Measurements from ENCODE around the gene BRPF3. TPM values are rescaled to one million over a fixed set of nuclear protein-coding genes. Genes with fewer than 3 reads are reported as not detected.

Gene BRPF3
- total RNA-seq, 1 experiment from 2014 or later: 49.6 TPM

- POLR2A ChIA-PET: no interaction called here
- in situ Hi-C loops (cut with HindIII; ENCODE audit: low pct_unique_long_range_greater_than_20kb, low sequenced_read_pairs): no loop called here
- intact Hi-C loops (cut with micrococcal nuclease; ENCODE audit: unreplicated experiment): no loop called here
These were observed 25.8 kb upstream of the BRPF3 start for GRCh38 chr6:36170704-36171103.

GRCh38 chr6:36171573-36171972 is 25.0 kb upstream of the BRPF3 start:
- TF ChIP-seq SIN3A (IDR thresholded peaks at IDR 0.05; ENCODE audit: borderline replicate concordance, insufficient read depth, low read depth, low read length) (no peak), CTCF (IDR thresholded peaks at IDR 0.05) (no peak), TCF7L2 (IDR thresholded peaks at IDR 0.05; ENCODE audit: low read depth, low read length) (no peak), REST (IDR thresholded peaks at IDR 0.05; ENCODE audit: insufficient read depth in 1 of 2, low read depth in 2 of 2, low read length in 1 of 2) (no peak), POLR2AphosphoS5 (IDR thresholded peaks at IDR 0.05; ENCODE audit: low read depth, low read length) (no peak)
- ChIA-PET CTCF (no interaction called here), POLR2A (no interaction called here)
- in situ Hi-C loops (cut with HindIII; ENCODE audit: low pct_unique_long_range_greater_than_20kb, low sequenced_read_pairs) (no loop called here), intact Hi-C loops (cut with micrococcal nuclease; ENCODE audit: unreplicated experiment) (no loop called here)
- Histone ChIP-seq H3K27me3 (ENCODE audit: control insufficient read depth, insufficient read depth, low read length) (no peaks in the 10 kb centered on the region), H3K27ac (ENCODE audit: low read length) (no peak overlapping the region), H3K4me1 (ENCODE audit: control insufficient read depth, insufficient read depth, low read length) (no peaks in the 10 kb centered on the region), H3K36me3 (ENCODE audit: control insufficient read depth, insufficient read depth, low read length) (no peaks in the 10 kb centered on the region), H3K9me3 (ENCODE audit: control insufficient read depth, insufficient read depth, low read depth, low read length) (no peaks in the 10 kb centered on the region), H3K4me3 (ENCODE audit: low read depth in 2 of 2, low read length in 2 of 2) (no peak overlapping the region)
- DNase-seq (ENCODE audit: low read depth, low spot score): no peak
- no TSS peak for BruUV-seq (replicated peaks)
- no peak for ATAC-seq

More at GRCh38 chr6:36170704-36171103, 25.8 kb upstream of the BRPF3 start:
- no peaks in the 10 kb centered on the region for H3K27me3 ChIP-seq (ENCODE audit: control insufficient read depth, insufficient read depth, low read length)
- ATAC-seq (no peak), DNase-seq (ENCODE audit: low read depth, low spot score) (no peak)
- no peaks in the 10 kb centered on the region for H3K4me1 ChIP-seq (ENCODE audit: control insufficient read depth, insufficient read depth, low read length)
- TF ChIP-seq SIN3A (IDR thresholded peaks at IDR 0.05; ENCODE audit: borderline replicate concordance, insufficient read depth, low read depth, low read length) (no peak), TCF7L2 (IDR thresholded peaks at IDR 0.05; ENCODE audit: low read depth, low read length) (no peak), CTCF (IDR thresholded peaks at IDR 0.05) (no peak)
- no peak overlapping the region for H3K27ac ChIP-seq (ENCODE audit: low read length)
- H3K36me3 ChIP-seq (ENCODE audit: control insufficient read depth, insufficient read depth, low read length): no peaks in the 10 kb centered on the region
- CTCF ChIA-PET: no interaction called here
- H3K4me3 ChIP-seq (ENCODE audit: low read depth in 2 of 2, low read length in 2 of 2): no peak overlapping the region
- H3K9me3 ChIP-seq (ENCODE audit: control insufficient read depth, insufficient read depth, low read depth, low read length): no peaks in the 10 kb centered on the region
- no TSS peak for BruUV-seq (replicated peaks)

Measured in Panc1 (cell line).